Chondrocyte (in vitro differentiated cells): ENCODE data around the gene RHOG. TPM values are rescaled to one million over a fixed set of nuclear protein-coding genes. Genes with fewer than 3 reads are reported as not detected.

ENCODE experiments used
- DNase-seq: peaks from one replicate; pipeline ENCODE4 v3.0.0; 2021; ENCODE audit warnings: mixed read lengths, low spot score
- H3K27ac Mint-ChIP-seq: one replicate; pipeline ENCODE4 v1.8.0; 2021; ENCODE audit warnings: mild to moderate bottlenecking, moderate library complexity, mixed read lengths; ENCODE audit not compliant: unreplicated experiment
- H3K27me3 Mint-ChIP-seq: 2 replicates; pipeline ENCODE4 v1.8.0; 2021; ENCODE audit warnings: low read depth, mixed read lengths
- H3K36me3 Mint-ChIP-seq: 2 replicates; pipeline ENCODE4 v1.8.0; 2021; ENCODE audit warnings: low read depth, mixed read lengths
- H3K4me1 Mint-ChIP-seq: 2 replicates; pipeline ENCODE4 v1.8.0; 2021; ENCODE audit warnings: low read depth, mild to moderate bottlenecking, mixed read lengths
- H3K4me3 Mint-ChIP-seq: one replicate; pipeline ENCODE4 v1.8.0; 2021; ENCODE audit warnings: mild to moderate bottlenecking, moderate library complexity, mixed read lengths; ENCODE audit not compliant: unreplicated experiment
- H3K9me3 Mint-ChIP-seq: 2 replicates; pipeline ENCODE4 v1.8.0; 2021; ENCODE audit warnings: low read depth, mixed read lengths
- total RNA-seq: library from RNA; stranded (reverse); gene quantifications from 3 replicates; pipeline ENCODE4 v1.2.1, GENCODE V29; 2021
- TF ChIP-seq, protein P1 (sequence below): fragments of 200-600 bp; sonication (generic); IDR thresholded peaks from 2 replicates; pipeline ENCODE4 v1.5.0; 2021; ENCODE audit warnings: antibody characterized with exemption, mild to moderate bottlenecking, moderate library complexity

Gene RHOG
- total RNA-seq, 1 donor from 2014 or later, result 38.9 TPM

DNA sequence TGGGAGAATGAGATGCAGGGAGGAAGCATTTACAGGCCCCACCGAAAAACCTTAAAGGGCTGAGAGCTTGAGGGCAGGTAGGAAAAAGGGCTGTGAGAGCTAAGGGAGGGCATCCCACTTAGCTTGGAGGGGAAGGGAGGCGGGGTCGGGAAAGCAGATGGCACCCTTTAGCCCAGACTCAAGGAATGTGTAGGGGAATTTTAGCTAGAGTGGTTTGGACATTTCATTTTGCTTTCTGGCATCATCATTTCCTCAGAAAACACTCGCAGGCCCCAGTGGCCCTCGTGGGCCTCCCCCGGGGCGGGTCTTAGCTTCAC lies 13.9 kb upstream of the RHOG start:
- no peaks in the 10 kb centered on the region for H3K36me3 Mint-ChIP-seq
- no peak for DNase-seq
- peak overlapping the region; percentile 86 for H3K27ac Mint-ChIP-seq
- peak overlapping the region; percentile 85 for H3K4me3 Mint-ChIP-seq
- peaks cover 40% of the 10 kb centered on the region for H3K4me1 Mint-ChIP-seq
- no peaks in the 10 kb centered on the region for H3K27me3 Mint-ChIP-seq
- H3K9me3 Mint-ChIP-seq, result no peaks in the 10 kb centered on the region
- TF ChIP-seq, protein P1, sequence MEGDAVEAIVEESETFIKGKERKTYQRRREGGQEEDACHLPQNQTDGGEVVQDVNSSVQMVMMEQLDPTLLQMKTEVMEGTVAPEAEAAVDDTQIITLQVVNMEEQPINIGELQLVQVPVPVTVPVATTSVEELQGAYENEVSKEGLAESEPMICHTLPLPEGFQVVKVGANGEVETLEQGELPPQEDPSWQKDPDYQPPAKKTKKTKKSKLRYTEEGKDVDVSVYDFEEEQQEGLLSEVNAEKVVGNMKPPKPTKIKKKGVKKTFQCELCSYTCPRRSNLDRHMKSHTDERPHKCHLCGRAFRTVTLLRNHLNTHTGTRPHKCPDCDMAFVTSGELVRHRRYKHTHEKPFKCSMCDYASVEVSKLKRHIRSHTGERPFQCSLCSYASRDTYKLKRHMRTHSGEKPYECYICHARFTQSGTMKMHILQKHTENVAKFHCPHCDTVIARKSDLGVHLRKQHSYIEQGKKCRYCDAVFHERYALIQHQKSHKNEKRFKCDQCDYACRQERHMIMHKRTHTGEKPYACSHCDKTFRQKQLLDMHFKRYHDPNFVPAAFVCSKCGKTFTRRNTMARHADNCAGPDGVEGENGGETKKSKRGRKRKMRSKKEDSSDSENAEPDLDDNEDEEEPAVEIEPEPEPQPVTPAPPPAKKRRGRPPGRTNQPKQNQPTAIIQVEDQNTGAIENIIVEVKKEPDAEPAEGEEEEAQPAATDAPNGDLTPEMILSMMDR, result no peak

DNA sequence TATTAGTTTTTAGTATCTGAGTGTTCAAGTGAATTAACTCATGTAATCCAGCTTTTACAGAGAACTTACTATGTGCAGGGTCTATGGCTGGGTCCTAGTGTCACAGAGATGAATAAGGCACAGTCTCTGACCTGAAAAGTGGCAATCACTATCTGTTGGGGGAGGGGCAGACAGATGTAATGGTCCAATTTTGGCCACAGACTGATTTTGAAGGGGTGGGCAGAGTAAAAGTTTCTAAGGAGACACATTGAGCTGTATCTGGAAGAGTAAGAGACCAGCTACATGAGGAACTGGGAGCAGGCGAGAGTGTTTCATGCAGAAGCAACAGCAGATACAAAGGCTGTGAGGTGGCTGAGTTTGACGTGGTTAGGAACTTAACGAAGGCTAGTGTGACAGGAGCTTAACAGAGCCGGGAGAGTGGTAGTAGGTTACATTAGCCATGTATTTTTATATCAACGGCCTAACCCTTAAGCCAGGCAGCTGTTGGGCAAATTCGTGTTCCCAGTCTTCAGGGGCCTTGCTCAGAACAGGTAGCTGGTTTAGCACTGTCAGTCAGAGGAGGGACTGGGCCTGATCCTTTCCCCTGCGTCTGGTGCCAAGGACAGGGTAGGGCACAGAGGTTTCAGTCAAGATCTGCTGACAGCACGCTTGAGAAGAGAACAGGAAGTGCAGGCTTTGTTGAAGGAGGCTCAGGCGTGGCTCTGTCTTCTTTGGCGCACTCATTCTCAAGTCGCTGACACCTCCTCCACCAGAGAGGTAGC lies 13.3 kb upstream of the RHOG start:
- no peaks in the 10 kb centered on the region for H3K9me3 Mint-ChIP-seq
- peak overlapping the region; percentile 85 for H3K4me3 Mint-ChIP-seq
- H3K27ac Mint-ChIP-seq, result no peak overlapping the region
- TF ChIP-seq, protein P1, result no peak
- peaks cover under 1% of the 10 kb centered on the region for H3K27me3 Mint-ChIP-seq
- no peak for DNase-seq
- H3K4me1 Mint-ChIP-seq, result peaks cover 35% of the 10 kb centered on the region
- H3K36me3 Mint-ChIP-seq, result no peaks in the 10 kb centered on the region

DNA sequence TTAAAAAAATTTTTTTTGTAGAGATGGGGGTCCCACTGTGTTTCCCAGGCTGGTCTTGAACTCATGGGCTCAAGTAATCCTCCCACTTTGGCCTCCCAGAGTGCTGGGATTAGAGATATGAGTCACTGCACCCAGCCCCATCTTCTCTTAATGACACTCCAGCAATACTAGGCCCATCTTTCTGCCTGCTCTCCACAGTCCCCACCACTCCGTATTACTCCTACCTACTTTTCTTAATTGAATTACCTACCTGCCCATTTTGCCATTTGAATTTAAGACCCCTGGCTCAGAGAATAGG lies 12.7 kb upstream of the RHOG start:
- TF ChIP-seq, protein P1, result no peak
- Mint-ChIP-seq H3K36me3 (no peaks in the 10 kb centered on the region), H3K4me3 (no peak overlapping the region), H3K9me3 (no peaks in the 10 kb centered on the region), H3K4me1 (peaks cover 31% of the 10 kb centered on the region), H3K27ac (no peak overlapping the region), H3K27me3 (peaks cover 3% of the 10 kb centered on the region)
- no peak for DNase-seq

DNA sequence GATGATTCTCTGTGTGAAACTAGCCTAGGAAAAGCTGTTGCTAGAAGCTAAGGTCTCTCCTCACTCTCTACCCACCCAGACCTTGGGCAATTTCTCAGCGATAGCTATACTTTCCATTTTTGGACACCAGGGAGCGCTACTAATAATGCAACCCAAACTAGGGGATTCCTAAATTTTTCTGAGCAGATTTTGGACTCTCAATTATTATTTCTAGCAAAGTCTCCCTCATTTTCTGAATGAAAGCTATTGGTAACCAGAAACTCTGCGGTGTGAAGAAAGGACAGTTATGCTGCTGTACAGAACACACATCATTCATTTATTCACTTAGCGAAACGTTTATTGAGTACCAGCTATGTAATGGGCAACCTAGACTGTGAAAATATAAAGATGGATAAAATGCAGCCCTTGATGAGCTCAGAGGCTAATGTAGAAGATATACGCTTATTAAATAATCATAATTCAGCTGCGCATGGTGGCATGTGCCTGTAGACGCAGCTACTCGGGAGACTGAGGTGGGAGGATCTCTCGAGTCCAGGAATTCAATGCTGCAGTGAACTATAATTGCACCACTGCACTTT lies 8.6 kb upstream of the RHOG start:
- H3K27ac Mint-ChIP-seq, result no peak overlapping the region
- H3K27me3 Mint-ChIP-seq, result peaks cover 5% of the 10 kb centered on the region
- no peak overlapping the region for H3K4me3 Mint-ChIP-seq
- no peaks in the 10 kb centered on the region for H3K9me3 Mint-ChIP-seq
- TF ChIP-seq, protein P1, result peak; percentile 89
- DNase-seq, result no peak
- peaks cover 2% of the 10 kb centered on the region for H3K4me1 Mint-ChIP-seq
- H3K36me3 Mint-ChIP-seq, result no peaks in the 10 kb centered on the region

DNA sequence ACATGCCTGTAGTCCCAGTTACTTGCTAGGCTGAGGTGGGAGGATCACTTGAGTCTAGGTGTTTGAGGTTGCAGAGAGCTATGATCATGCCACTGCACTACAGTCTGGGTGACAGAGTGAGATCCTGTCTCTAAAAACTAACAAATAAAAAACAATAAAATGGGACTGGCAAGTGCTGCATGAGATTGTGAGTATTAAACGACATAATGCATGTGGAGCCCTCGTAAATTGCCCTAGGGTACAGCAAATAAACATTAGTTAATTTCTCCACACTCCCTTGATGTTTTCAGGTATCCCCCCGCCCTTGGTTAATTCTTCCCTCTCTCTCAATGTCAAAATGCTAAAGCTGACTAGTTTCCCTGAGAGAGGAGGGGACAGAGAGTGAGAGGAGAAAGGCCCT lies 4.9 kb upstream of the RHOG start:
- peaks cover 5% of the 10 kb centered on the region for H3K27me3 Mint-ChIP-seq
- H3K9me3 Mint-ChIP-seq, result no peaks in the 10 kb centered on the region
- DNase-seq, result no peak
- H3K4me3 Mint-ChIP-seq, result no peak overlapping the region
- H3K4me1 Mint-ChIP-seq, result peaks cover 3% of the 10 kb centered on the region
- H3K27ac Mint-ChIP-seq, result no peak overlapping the region
- TF ChIP-seq, protein P1, result no peak
- no peaks in the 10 kb centered on the region for H3K36me3 Mint-ChIP-seq
